WTC11 (cell line): ENCODE data around the gene SNX32. TPM values are rescaled to one million over a fixed set of nuclear protein-coding genes. Genes with fewer than 3 reads are reported as not detected.

Experiments used
- ATAC-seq: fragments of 200-7000 bp; cut with Tn5 transposase; 2 replicates; pipeline ENCODE4 v1.10.0; 2021; ENCODE audit warnings: mild to moderate bottlenecking, moderate library complexity
- CTCF ChIA-PET: fragments of 300-600 bp; sonication (Branson Sonifier 250); formaldehyde crosslinking; loops from one replicate; lab custom pipeline; 2021; ENCODE audit warnings: antibody characterized with exemption; lab: Charles Lee
- POLR2A ChIA-PET: fragments of 350-600 bp; sonication (Branson Sonifier 250); formaldehyde crosslinking; loops from one replicate; lab custom pipeline; 2021; ENCODE audit warnings: antibody characterized with exemption; lab: Charles Lee
- DNase-seq: peaks from one replicate; pipeline ENCODE4 v3.0.0; 2021; ENCODE audit warnings: low spot score
- H3K27ac Mint-ChIP-seq: 2 replicates; pipeline ENCODE4 v1.8.0; 2021; ENCODE audit warnings: mixed read lengths
- H3K27me3 Mint-ChIP-seq: 2 replicates; pipeline ENCODE4 v1.8.0; 2021; ENCODE audit warnings: low read depth, mild to moderate bottlenecking, moderate library complexity, mixed read lengths
- H3K36me3 Mint-ChIP-seq: 2 replicates; pipeline ENCODE4 v1.8.0; 2021; ENCODE audit warnings: mixed read lengths
- H3K4me1 Mint-ChIP-seq: 2 replicates; pipeline ENCODE4 v1.8.0; 2022; ENCODE audit warnings: mixed read lengths
- H3K4me3 Mint-ChIP-seq: 2 replicates; pipeline ENCODE4 v1.8.0; 2021; ENCODE audit warnings: mild to moderate bottlenecking, moderate library complexity, mixed read lengths
- H3K9me3 Mint-ChIP-seq: 2 replicates; pipeline ENCODE4 v1.8.0; 2021; ENCODE audit warnings: mixed read lengths
- GABPB1 ChIP-seq: sonication (generic); formaldehyde crosslinking; IDR thresholded peaks from 2 replicates; pipeline ENCODE4 v1.8.1; 2023; ENCODE audit warnings: mild to moderate bottlenecking, missing genetic modification reagents
- JAZF1 ChIP-seq: fragments of 250-450 bp; sonication (Bioruptor Pico); IDR thresholded peaks from 2 replicates; pipeline ENCODE4 v1.9.0; 2021; ENCODE audit warnings: moderate library complexity, mild to moderate bottlenecking, inconsistent platforms
- NFYB ChIP-seq: sonication (generic); formaldehyde crosslinking; conservative IDR thresholded peaks from 2 replicates; pipeline ENCODE4 v1.8.0; 2022; ENCODE audit warnings: low read depth, missing genetic modification reagents
- NR2C2 ChIP-seq: sonication (generic); formaldehyde crosslinking; IDR thresholded peaks from 2 replicates; pipeline ENCODE4 v1.8.0; 2022; ENCODE audit warnings: mild to moderate bottlenecking, missing genetic modification reagents
- RELA ChIP-seq: sonication (generic); formaldehyde crosslinking; IDR thresholded peaks from 2 replicates; pipeline ENCODE4 v1.8.1; 2022; ENCODE audit warnings: missing genetic modification reagents, mild to moderate bottlenecking, borderline replicate concordance
- SMAD4 ChIP-seq: sonication (generic); formaldehyde crosslinking; IDR thresholded peaks from 2 replicates; pipeline ENCODE4 v1.8.0; 2022; ENCODE audit warnings: mild to moderate bottlenecking, missing genetic modification reagents
- SP1 ChIP-seq: sonication (generic); formaldehyde crosslinking; conservative IDR thresholded peaks from 2 replicates; pipeline ENCODE4 v1.8.1; 2022; ENCODE audit warnings: missing genetic modification reagents
- total RNA-seq: library from RNA; stranded (reverse); gene quantifications from 3 replicates; pipeline ENCODE4 v1.2.3, GENCODE V29; 2021
- TF ChIP-seq, protein P1 (sequence below): sonication (generic); formaldehyde crosslinking; IDR thresholded peaks from 2 replicates; pipeline ENCODE4 v1.8.1; 2023; ENCODE audit warnings: mild to moderate bottlenecking, missing genetic modification reagents
- TF ChIP-seq, protein P2 (sequence below): sonication (generic); formaldehyde crosslinking; IDR thresholded peaks from 2 replicates; pipeline ENCODE4 v1.8.0; 2022; ENCODE audit warnings: missing genetic modification reagents
- TF ChIP-seq, protein P3 (sequence below): fragments of 250-450 bp; sonication (Bioruptor Pico); IDR thresholded peaks from 2 replicates; pipeline ENCODE4 v1.9.0; 2021; ENCODE audit warnings: moderate library complexity, mild to moderate bottlenecking, inconsistent platforms, borderline replicate concordance
- TF ChIP-seq, protein P4 (sequence below): sonication (generic); formaldehyde crosslinking; conservative IDR thresholded peaks from 2 replicates; pipeline ENCODE4 v1.8.1; 2023; ENCODE audit warnings: mild to moderate bottlenecking, low read depth, missing genetic modification reagents, moderate library complexity
- TF ChIP-seq, protein P5 (sequence below): fragments of 250-450 bp; sonication (Bioruptor Pico); IDR thresholded peaks from 2 replicates; pipeline ENCODE4 v1.9.0; 2021; ENCODE audit warnings: mild to moderate bottlenecking, borderline replicate concordance

Gene SNX32
- total RNA-seq, 1 experiment from 2014 or later, result 2.9 TPM

DNA sequence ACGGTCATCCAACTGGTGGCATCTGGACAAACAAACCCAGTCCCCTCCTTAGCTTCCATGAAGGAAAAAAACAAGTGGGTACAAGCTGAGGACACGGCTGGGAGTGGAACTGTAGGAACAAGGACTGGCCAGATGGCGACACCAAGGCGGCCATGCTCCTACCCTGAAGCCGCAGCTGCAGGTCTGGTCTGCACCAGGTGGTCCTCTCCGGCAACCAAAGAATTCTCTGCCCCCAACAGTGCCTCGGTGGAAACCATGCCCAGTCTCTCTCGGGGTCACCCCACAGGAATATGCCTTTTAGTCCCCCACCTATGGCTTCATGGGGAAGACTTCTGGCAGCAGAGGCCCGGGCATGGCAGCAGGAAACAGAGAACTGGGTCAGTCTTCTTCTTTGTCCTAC is 24.3 kb upstream of the SNX32 start:
- no peak for ATAC-seq
- POLR2A ChIA-PET, result interaction anchor here (0.6 kb wide), 1 partner anchor 8 kb away, joined by 3 read pairs; no protein-coding TSS in a partner anchor
- CTCF ChIA-PET, result interaction anchor here (0.7 to 11.3 kb wide), 8 partner anchors 21 to 79 kb away, joined by 3 to 130 read pairs (median 4); partner anchors contain the start of genes AP5B1, FIBP and OVOL1

More for the DNA sequence above, 24.3 kb upstream of the SNX32 start:
- no peaks in the 10 kb centered on the region for H3K36me3 Mint-ChIP-seq
- H3K4me3 Mint-ChIP-seq, result no peak overlapping the region
- DNase-seq, result no peak
- no peak overlapping the region for H3K27ac Mint-ChIP-seq
- no peaks in the 10 kb centered on the region for H3K9me3 Mint-ChIP-seq
- no peaks in the 10 kb centered on the region for H3K4me1 Mint-ChIP-seq
- TF ChIP-seq, protein P1, sequence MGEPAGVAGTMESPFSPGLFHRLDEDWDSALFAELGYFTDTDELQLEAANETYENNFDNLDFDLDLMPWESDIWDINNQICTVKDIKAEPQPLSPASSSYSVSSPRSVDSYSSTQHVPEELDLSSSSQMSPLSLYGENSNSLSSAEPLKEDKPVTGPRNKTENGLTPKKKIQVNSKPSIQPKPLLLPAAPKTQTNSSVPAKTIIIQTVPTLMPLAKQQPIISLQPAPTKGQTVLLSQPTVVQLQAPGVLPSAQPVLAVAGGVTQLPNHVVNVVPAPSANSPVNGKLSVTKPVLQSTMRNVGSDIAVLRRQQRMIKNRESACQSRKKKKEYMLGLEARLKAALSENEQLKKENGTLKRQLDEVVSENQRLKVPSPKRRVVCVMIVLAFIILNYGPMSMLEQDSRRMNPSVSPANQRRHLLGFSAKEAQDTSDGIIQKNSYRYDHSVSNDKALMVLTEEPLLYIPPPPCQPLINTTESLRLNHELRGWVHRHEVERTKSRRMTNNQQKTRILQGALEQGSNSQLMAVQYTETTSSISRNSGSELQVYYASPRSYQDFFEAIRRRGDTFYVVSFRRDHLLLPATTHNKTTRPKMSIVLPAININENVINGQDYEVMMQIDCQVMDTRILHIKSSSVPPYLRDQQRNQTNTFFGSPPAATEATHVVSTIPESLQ, result no peak
- TF ChIP-seq, protein P2, sequence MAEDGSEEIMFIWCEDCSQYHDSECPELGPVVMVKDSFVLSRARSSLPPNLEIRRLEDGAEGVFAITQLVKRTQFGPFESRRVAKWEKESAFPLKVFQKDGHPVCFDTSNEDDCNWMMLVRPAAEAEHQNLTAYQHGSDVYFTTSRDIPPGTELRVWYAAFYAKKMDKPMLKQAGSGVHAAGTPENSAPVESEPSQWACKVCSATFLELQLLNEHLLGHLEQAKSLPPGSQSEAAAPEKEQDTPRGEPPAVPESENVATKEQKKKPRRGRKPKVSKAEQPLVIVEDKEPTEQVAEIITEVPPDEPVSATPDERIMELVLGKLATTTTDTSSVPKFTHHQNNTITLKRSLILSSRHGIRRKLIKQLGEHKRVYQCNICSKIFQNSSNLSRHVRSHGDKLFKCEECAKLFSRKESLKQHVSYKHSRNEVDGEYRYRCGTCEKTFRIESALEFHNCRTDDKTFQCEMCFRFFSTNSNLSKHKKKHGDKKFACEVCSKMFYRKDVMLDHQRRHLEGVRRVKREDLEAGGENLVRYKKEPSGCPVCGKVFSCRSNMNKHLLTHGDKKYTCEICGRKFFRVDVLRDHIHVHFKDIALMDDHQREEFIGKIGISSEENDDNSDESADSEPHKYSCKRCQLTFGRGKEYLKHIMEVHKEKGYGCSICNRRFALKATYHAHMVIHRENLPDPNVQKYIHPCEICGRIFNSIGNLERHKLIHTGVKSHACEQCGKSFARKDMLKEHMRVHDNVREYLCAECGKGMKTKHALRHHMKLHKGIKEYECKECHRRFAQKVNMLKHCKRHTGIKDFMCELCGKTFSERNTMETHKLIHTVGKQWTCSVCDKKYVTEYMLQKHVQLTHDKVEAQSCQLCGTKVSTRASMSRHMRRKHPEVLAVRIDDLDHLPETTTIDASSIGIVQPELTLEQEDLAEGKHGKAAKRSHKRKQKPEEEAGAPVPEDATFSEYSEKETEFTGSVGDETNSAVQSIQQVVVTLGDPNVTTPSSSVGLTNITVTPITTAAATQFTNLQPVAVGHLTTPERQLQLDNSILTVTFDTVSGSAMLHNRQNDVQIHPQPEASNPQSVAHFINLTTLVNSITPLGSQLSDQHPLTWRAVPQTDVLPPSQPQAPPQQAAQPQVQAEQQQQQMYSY (CRISPR knock-in tag), result no peak
- TF ChIP-seq, protein P3, sequence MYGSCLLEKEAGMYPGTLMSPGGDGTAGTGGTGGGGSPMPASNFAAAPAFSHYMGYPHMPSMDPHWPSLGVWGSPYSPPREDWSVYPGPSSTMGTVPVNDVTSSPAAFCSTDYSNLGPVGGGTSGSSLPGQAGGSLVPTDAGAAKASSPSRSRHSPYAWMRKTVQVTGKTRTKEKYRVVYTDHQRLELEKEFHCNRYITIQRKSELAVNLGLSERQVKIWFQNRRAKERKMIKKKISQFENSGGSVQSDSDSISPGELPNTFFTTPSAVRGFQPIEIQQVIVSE, result no peak
- no peak for TF ChIP-seq RELA (CRISPR knock-in tag)
- no peak for TF ChIP-seq NFYB (CRISPR knock-in tag)
- TF ChIP-seq, protein P4, sequence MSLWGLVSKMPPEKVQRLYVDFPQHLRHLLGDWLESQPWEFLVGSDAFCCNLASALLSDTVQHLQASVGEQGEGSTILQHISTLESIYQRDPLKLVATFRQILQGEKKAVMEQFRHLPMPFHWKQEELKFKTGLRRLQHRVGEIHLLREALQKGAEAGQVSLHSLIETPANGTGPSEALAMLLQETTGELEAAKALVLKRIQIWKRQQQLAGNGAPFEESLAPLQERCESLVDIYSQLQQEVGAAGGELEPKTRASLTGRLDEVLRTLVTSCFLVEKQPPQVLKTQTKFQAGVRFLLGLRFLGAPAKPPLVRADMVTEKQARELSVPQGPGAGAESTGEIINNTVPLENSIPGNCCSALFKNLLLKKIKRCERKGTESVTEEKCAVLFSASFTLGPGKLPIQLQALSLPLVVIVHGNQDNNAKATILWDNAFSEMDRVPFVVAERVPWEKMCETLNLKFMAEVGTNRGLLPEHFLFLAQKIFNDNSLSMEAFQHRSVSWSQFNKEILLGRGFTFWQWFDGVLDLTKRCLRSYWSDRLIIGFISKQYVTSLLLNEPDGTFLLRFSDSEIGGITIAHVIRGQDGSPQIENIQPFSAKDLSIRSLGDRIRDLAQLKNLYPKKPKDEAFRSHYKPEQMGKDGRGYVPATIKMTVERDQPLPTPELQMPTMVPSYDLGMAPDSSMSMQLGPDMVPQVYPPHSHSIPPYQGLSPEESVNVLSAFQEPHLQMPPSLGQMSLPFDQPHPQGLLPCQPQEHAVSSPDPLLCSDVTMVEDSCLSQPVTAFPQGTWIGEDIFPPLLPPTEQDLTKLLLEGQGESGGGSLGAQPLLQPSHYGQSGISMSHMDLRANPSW (CRISPR knock-in tag), result no peak
- TF ChIP-seq, protein P5, sequence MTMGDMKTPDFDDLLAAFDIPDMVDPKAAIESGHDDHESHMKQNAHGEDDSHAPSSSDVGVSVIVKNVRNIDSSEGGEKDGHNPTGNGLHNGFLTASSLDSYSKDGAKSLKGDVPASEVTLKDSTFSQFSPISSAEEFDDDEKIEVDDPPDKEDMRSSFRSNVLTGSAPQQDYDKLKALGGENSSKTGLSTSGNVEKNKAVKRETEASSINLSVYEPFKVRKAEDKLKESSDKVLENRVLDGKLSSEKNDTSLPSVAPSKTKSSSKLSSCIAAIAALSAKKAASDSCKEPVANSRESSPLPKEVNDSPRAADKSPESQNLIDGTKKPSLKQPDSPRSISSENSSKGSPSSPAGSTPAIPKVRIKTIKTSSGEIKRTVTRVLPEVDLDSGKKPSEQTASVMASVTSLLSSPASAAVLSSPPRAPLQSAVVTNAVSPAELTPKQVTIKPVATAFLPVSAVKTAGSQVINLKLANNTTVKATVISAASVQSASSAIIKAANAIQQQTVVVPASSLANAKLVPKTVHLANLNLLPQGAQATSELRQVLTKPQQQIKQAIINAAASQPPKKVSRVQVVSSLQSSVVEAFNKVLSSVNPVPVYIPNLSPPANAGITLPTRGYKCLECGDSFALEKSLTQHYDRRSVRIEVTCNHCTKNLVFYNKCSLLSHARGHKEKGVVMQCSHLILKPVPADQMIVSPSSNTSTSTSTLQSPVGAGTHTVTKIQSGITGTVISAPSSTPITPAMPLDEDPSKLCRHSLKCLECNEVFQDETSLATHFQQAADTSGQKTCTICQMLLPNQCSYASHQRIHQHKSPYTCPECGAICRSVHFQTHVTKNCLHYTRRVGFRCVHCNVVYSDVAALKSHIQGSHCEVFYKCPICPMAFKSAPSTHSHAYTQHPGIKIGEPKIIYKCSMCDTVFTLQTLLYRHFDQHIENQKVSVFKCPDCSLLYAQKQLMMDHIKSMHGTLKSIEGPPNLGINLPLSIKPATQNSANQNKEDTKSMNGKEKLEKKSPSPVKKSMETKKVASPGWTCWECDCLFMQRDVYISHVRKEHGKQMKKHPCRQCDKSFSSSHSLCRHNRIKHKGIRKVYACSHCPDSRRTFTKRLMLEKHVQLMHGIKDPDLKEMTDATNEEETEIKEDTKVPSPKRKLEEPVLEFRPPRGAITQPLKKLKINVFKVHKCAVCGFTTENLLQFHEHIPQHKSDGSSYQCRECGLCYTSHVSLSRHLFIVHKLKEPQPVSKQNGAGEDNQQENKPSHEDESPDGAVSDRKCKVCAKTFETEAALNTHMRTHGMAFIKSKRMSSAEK, result no peak
- no peak for TF ChIP-seq SP1 (CRISPR knock-in tag)
- TF ChIP-seq JAZF1 (CRISPR knock-in tag), result no peak
- no peak for TF ChIP-seq GABPB1 (CRISPR knock-in tag)
- TF ChIP-seq SMAD4 (CRISPR knock-in tag), result no peak
- no peak for TF ChIP-seq NR2C2 (CRISPR knock-in tag)
- no peaks in the 10 kb centered on the region; the same call in 1 of the 2 replicates for H3K27me3 Mint-ChIP-seq
